ENCODE results near the gene CYP27B1.
"Not testable (repeated sequence)": the region's sequence is repeated elsewhere in the genome, so short reads cannot be mapped to it uniquely, and the experiment has no call there.

CYP27B1 gene

DNA sequence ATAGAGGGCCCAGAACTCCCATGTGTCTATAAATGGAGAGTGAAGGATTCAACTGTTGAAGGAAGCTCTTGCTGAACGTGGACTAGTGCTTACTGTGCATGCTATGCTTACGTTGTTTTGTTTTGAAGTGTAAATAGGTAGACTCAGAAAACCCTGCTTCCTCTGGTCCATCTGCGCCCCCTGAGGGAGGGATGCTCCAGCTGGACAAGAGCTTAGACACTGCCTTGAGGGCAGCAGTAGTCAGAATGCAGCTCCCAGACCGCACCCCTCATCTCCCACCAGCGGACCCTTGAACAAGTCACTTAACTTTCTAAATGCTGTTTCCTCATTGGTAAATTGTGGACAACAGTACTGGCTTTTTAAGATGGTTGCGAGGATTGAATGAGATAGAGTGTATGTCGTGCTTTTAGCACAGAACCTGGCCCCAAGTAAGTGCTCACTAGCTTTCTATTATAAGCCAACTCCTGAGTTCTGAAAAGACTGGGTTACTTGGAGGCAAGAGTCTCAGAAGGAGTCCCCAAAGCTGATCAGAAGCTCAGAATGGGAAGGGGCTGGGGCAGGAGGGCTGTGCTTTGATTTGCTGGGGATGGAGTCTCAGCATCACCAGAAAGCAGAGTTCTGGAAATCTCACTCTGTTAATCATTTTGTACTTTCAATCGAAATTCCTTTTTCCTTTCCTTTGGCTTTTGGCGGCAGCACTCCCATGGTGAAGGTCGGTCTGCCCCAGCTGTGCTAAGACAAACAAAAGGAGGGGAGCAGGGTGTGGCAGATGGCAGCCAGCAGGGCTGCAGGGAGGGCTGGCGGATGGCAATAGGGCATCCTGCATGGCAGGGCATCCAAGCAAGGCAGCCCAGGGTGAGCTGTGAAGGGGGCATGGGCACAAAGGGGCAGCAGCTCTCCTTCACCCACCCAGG is 43.9 kb downstream of the CYP27B1 start:
- DNase-seq (ENCODE audit: low spot score), result no peak

DNA sequence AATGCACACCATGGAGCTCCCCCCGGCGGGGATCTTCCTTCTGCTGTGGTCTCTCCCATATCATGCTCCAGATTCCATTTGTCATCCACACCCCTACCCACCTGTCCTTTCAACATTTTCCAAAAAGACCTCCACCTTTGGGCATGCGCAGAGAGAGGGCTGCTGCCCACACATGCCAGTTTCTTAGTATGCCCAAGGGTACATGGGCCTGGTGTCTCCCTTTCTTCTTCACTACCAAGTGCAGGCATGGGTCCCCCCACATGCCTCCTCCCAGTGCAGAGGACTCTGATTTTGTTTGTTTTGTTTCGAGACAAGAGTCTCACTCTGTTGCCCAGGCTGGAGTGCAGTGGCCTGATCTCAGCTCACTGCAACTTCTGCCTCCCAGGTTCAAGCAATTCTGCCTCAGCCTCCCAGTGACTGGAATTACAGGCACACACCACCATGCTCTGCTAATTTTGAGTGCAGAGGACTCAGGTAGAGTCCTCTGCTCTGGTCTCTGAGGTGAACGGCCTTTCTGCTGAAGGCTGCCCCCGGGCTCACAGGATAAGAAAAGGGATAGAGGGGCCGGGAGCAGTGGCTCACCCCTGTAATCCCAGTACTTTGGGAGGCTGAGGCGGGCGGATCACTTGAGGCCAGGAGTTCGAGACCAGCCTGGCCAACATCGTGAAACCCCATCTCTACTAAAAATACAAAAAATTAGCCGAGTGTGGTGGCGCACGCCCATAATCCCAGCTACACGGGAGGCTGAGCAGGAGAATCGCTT is 44.9 kb downstream of the CYP27B1 start:
- DNase-seq (ENCODE audit: low spot score), result not testable (repeated sequence)

DNA sequence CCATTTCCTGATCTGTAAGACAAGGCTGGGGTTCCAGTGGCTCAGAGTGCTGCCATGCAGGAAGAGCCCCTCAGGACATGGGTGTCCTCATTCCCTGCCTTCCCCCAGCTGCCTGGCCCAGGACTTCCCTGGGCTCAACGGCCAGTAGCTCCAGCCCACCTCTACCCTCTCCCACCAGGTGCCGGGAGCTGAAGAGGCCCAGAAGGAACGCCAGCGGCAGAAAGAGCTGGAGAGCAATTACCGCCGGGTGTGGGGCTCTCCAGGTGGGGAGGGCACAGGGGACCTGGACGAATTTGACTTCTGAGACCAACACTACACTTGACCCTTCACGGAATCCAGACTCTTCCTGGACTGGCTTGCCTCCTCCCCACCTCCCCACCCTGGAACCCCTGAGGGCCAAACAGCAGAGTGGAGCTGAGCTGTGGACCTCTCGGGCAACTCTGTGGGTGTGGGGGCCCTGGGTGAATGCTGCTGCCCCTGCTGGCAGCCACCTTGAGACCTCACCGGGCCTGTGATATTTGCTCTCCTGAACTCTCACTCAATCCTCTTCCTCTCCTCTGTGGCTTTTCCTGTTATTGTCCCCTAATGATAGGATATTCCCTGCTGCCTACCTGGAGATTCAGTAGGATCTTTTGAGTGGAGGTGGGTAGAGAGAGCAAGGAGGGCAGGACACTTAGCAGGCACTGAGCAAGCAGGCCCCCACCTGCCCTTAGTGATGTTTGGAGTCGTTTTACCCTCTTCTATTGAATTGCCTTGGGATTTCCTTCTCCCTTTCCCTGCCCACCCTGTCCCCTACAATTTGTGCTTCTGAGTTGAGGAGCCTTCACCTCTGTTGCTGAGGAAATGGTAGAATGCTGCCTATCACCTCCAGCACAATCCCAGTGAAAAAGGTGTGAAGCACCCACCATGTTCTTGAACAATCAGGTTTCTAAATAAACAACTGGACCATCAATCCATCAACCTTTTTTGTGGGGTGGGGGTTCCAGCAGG is 46.0 kb downstream of the CYP27B1 start:
- no peak for DNase-seq (ENCODE audit: low spot score)

DNA sequence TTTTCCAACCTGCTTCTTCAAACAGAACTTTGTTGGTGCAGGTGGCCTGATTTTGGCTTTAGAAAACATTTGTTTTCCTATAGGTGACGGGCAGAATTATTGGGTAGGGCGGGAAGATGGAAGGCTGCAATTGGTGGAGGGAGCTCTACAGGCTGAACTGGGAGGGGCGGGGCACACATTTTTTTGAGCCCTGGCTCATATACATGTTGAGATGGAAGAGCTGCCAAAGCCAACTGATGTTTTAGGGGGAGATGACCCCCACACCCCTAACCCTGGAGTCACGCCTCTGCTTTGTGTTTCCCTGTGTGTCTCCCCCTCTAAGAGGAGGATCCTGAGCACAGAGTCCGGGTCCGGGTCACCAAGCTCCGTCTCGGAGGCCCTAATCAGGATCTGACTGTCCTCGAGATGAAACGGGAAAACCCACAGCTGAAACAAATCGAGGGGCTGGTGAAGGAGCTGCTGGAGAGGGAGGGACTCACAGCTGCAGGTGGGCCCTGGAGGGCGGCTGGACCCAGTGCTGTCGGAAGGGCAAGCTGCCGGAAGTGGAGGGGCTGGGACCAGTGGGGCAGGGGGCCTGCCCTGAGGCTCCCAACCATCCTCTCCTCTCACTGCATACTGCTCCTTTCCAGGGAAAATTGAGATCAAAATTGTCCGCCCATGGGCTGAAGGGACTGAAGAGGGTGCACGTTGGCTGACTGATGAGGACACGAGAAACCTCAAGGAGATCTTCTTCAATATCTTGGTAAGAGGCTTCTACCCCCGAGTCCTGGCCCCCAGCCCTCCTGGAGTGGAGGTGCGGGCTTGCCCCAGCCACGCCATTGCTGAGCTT is 46.9 kb downstream of the CYP27B1 start:
- no peak for DNase-seq (ENCODE audit: low spot score)

DNA sequence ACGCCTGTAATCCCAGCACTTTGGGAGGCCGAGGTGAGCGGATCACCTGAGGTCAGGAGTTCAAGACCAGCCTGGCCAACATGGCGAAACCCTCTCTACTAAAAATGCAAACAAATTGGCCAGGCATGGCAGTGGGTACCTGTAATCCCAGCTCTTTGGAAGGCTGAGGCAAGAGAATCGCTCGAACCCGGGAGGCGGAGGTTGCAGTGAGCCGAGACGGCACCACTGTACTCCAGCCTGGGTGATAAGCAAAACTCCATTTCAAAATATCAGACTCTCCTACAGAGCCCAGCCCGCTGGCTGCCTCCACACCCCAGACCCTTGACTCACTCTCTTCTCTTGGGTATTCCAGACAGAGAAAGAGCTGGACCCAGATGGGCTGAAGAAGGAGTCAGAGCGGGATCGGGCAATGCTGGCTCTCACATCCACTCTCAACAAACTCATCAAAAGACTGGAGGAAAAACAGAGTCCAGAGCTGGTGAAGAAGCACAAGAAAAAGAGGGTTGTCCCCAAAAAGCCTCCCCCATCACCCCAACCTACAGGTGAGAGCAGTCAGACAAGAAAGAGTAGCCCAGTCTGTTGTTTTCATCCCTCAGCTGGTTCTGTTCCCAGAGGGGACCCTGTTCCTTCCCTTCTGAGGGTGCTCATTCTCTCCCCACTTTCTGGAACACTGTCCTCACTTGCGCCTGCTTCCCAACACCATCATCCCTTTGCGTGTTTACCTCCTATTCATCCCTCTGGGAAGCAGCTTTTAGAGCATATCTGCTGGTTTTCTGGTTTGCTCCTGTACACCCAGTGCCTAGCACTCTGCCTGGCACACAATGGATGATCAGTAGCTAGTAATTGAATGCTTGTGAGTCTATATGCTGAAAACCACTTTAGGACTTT is 48.0 kb downstream of the CYP27B1 start:
- DNase-seq (ENCODE audit: low spot score), result no peak

DNA sequence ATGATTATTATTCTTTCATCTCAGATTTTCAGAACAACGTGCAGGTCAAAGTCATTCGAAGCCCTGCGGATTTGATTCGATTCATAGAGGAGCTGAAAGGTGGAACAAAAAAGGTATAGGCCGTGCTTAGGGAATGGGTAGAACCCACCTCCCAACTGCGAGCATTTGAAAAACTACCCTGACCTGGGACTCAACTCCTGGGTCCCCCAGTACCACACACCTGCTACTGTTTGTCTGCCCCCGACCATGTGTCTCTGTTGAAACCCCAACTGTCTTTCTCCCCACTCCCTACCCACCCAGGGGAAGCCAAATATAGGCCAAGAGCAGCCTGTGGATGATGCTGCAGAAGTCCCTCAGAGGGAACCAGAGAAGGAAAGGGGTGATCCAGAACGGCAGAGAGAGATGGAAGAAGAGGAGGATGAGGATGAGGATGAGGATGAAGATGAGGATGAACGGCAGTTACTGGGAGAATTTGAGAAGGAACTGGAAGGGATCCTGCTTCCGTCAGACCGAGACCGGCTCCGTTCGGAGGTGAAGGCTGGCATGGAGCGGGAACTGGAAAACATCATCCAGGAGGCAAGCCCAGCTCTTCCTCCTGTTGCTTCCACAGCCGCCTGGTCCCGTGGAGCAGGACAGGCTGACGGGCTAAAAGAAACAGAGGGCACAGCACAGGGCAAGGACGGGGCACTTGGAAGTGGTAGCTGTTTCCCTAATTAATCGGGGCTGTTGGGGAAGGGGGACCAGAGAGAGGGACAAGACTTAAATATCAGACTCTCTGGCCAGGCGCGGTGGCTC is 48.8 kb downstream of the CYP27B1 start:
- DNase-seq (ENCODE audit: low spot score), result no peak

DNA sequence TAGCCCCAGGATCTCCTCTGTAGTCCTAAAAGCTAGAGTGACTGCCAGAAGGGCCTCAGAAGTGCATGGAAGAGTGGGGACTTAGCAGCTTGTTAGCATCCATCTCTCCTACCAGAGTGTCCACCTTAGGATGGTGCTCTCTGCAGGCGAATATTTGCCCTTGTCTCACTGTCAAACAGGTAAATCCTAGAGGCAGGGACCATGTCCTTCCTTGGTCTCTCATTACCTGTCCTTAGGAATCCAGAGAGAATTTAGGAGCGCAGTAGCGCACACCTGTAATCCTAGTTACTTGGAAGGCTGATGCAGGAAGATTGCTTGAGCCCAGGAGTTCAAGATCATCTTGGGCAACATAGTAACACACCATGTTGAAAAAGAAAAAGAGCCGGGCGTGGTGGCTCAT is 49.7 kb downstream of the CYP27B1 start:
- DNase-seq (ENCODE audit: low spot score), result no peak

DNA sequence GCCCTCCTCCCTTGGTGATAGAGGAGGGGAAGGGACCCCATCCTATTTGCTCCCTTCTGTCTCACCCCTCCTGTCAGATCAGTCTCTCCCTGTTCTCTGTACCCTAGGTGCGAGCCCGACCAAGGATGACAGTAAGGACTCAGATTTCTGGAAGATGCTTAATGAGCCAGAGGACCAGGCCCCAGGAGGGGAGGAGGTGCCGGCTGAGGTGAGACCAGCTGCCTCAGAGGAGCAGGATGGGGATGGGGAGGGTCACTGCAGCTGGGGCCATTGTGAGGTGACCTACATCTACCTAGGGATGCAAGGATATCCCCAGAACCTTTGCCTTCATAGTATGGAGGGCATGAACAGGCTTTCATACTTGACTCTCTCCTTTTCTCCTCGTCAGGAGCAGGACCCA is 50.6 kb downstream of the CYP27B1 start:
- DNase-seq (ENCODE audit: low spot score), result no peak

DNA sequence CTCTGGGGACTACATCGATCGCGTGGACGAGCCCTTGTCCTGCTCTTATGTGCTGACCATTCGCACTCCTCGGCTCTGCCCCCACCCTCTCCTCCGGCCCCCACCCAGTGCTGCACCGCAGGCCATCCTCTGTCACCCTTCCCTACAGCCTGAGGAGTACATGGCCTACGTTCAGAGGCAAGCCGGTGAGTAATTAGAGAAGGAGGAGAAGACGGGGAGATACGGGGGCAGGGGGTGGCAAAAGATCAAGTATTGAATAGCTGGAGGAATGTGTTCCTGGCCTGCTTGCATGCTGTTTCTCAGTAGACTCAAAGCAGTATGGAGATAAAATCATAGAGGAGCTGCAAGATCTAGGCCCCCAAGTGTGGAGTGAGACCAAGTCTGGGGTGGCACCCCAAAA is 51.1 kb downstream of the CYP27B1 start:
- no peak for DNase-seq (ENCODE audit: low spot score)

DNA sequence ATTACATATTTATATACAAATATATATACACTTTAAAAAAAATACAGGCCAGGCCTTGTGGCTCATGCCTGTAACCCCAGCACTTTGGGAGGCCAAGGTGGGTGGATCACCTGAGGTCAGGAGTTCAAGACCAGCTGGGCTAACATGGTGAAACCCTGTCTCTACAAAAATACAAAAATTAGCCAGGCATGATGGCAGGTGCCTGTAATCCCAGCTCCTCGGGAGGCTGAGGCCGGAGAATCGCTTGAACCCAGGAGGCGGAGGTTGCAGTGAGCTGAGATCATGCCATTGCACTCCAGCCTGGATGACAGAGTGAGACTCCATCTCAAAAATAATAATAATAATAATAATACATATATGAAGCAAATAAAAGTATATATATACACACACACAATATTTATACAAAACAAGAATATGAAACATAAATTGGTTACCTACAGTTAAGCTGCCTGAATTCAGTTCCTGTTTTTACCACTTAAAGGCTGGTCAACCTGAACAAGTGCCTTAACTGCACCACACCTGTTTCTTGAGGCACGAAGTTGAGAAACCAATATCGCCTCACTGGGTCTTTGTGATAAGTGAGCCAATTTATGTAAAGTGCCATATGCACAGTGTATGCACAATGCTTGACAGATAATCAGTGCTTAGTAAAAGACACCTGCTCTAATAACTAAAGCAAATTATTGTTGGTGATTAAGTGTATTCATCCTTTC is 51.7 kb downstream of the CYP27B1 start:
- DNase-seq (ENCODE audit: low spot score), result not testable (repeated sequence)

DNA sequence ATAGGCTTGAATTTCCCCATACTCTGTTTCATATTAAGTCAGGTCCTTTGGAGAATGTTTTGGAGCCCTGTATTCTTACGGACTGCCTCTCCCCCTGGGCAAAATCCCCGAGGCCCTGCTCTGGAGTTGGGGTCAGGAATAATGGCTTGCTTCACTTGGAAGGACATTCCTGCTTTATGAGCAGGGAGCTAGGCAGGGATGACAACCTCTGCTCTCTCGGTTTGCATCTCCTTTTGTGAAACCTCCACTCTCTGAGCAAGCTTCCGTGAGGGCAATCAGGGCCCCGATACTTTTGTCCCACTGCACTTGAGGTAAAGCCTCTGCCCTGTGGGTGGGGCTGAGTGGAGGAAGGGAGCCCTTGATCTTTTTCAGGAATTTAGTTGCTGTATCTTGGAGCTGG is 53.7 kb downstream of the CYP27B1 start:
- DNase-seq (ENCODE audit: low spot score), result no peak

DNA sequence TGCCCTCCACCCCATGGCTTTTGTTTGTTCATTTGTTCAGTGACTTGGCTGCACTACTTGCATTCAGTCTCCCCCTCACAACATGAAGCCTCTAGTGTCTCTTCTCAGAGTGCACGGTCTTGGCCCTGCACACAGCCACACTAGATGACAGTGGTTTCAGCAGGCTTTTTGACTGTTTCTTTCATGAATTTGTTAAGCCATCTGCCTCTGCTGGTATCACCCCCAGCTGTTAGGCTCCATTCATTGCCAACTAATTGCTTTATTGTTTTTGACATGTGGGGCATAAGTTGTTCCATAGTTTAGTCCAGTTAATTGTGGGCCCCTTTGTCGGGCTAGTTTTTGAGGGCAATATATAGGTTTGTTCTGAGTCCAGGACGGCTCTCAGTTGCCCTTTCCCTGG is 54.2 kb downstream of the CYP27B1 start:
- no peak for DNase-seq (ENCODE audit: low spot score)
